ENCODE measurements around the gene SIL1. TPM values are rescaled to one million over a fixed set of nuclear protein-coding genes. Genes with fewer than 3 reads are reported as not detected.

SIL1 gene
- polyA plus RNA-seq, 1 experiment, result 90.5 TPM

DNA sequence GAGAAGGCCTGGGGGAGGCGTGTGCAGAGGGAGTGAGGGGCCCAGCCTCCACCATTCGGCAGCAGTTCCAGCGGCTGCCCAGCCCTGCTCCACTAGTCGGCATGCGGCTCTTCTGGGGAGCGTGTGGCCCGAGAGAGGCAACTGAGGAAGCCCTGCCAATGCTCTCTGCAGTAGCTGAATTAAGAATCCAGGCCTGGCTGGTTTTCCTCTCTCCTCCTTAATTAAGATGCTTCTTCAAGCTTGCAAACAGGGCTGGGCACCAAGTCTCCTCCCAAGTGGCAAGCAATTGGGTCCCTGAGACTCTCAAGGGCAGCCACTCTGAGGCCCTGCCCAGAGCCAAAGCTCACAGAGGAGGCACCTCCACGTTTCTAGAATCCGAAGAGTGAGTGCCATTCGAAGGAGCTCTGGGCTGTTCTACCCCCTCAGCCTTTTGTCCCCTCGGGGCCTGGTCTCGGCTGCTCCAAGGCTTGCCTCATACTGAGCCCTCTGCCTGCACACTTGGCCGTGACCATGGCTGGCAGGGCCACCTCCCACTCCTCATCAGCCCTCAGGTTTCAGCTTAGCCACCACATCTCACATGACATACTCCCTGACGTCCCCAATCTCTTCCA lies 247.6 kb downstream of the SIL1 start:
- CTCF ChIA-PET, result no interaction called here
- H3K27me3 ChIP-seq (ENCODE audit: control insufficient read depth, insufficient read depth, low read length), result no peaks in the 10 kb centered on the region
- TF ChIP-seq, protein P1, sequence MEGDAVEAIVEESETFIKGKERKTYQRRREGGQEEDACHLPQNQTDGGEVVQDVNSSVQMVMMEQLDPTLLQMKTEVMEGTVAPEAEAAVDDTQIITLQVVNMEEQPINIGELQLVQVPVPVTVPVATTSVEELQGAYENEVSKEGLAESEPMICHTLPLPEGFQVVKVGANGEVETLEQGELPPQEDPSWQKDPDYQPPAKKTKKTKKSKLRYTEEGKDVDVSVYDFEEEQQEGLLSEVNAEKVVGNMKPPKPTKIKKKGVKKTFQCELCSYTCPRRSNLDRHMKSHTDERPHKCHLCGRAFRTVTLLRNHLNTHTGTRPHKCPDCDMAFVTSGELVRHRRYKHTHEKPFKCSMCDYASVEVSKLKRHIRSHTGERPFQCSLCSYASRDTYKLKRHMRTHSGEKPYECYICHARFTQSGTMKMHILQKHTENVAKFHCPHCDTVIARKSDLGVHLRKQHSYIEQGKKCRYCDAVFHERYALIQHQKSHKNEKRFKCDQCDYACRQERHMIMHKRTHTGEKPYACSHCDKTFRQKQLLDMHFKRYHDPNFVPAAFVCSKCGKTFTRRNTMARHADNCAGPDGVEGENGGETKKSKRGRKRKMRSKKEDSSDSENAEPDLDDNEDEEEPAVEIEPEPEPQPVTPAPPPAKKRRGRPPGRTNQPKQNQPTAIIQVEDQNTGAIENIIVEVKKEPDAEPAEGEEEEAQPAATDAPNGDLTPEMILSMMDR (IDR thresholded peaks at IDR 0.05; ENCODE audit: insufficient read depth, low read depth, low read length), result no peak
- H3K36me3 ChIP-seq (ENCODE audit: control insufficient read depth, insufficient read depth, low read length), result peaks cover 4% of the 10 kb centered on the region
- POLR2A ChIA-PET, result no interaction called here
- DNase-seq (ENCODE audit: low read depth), result no peak
- H3K4me3 ChIP-seq (ENCODE audit: low read depth, low read length), result no peak overlapping the region

- TF ChIP-seq, protein P1 (IDR thresholded peaks at IDR 0.05; ENCODE audit: insufficient read depth, low read depth, low read length), result no peak
- peaks cover 4% of the 10 kb centered on the region for H3K36me3 ChIP-seq (ENCODE audit: control insufficient read depth, insufficient read depth, low read length)
- no peaks in the 10 kb centered on the region for H3K27me3 ChIP-seq (ENCODE audit: control insufficient read depth, insufficient read depth, low read length)
- CTCF ChIA-PET, result no interaction called here
- POLR2A ChIA-PET, result no interaction called here
- no peak overlapping the region for H3K4me3 ChIP-seq (ENCODE audit: low read depth, low read length)
- DNase-seq (ENCODE audit: low read depth), result no peak
These were observed 248.2 kb downstream of the SIL1 start for GRCh38 chr5:138949988-138950387.

- POLR2A ChIA-PET, result no interaction called here
- H3K27me3 ChIP-seq (ENCODE audit: control insufficient read depth, insufficient read depth, low read length), result no peaks in the 10 kb centered on the region
- TF ChIP-seq, protein P1 (IDR thresholded peaks at IDR 0.05; ENCODE audit: insufficient read depth, low read depth, low read length), result no peak
- DNase-seq (ENCODE audit: low read depth), result no peak
- peaks cover 4% of the 10 kb centered on the region for H3K36me3 ChIP-seq (ENCODE audit: control insufficient read depth, insufficient read depth, low read length)
- CTCF ChIA-PET, result no interaction called here
- no peak overlapping the region for H3K4me3 ChIP-seq (ENCODE audit: low read depth, low read length)
These were observed 249.0 kb downstream of the SIL1 start for GRCh38 chr5:138949223-138949574.

DNA sequence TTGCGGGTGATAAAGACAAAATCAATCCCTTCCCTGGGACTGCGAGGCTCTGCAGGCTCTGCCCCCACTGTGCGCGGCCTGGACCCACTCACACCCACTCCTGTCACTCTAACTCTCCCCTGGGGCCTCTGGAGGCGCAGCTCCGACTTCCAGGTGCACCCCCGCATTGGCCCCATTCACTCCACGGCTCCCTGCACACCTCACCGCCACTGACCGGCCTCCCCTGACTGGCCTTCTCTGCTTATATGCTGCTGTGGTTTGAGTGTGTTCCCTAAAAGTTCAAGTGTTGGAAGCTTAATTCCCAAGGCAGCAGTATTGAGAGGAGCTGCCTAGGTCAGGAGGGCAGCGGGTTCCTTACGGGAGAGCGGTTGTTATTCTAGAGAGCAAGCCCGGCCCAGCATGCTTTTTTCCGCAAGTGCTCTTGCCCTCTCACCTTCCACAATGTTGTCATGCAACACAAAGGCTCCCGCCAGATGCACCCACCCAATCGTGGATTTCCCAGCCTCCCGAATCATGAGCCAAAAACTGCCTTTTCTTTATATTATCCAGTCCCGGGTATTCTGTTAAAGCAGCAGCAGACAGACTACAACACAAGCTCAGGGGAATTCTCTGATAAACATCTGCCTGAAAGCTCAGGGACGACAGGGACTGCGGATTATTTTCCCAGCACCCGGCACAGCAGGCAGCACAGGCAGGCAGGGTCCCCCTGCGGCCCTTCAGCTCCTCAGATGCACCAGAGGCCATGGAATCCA lies 249.5 kb downstream of the SIL1 start:
- ChIA-PET CTCF (no interaction called here), POLR2A (no interaction called here)
- DNase-seq (ENCODE audit: low read depth), result no peak
- TF ChIP-seq, protein P1 (IDR thresholded peaks at IDR 0.05; ENCODE audit: insufficient read depth, low read depth, low read length), result no peak
- Histone ChIP-seq H3K36me3 (ENCODE audit: control insufficient read depth, insufficient read depth, low read length) (peaks cover 4% of the 10 kb centered on the region), H3K27me3 (ENCODE audit: control insufficient read depth, insufficient read depth, low read length) (no peaks in the 10 kb centered on the region), H3K4me3 (ENCODE audit: low read depth, low read length) (no peak overlapping the region)

DNA sequence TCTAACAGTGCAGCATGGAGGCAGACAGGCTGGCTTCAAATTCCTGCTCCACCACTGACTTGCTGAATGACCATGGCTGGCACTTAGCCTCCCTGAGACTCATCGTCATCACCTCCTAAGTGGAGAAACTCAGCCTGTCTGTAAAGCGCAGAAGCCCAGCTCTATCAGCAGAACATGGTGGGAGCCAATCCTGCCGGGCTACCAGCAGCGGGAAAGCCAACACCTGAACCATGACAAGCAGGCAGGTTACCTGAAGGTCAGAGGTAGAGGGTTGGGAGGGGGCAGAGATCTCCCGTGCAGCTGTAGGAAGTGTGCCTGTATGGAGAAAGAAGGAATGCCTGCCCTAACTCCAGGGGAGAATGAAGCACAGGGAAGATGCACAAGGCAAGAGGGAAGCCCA lies 250.4 kb downstream of the SIL1 start:
- Histone ChIP-seq H3K4me3 (ENCODE audit: low read depth, low read length) (no peak overlapping the region), H3K27me3 (ENCODE audit: control insufficient read depth, insufficient read depth, low read length) (no peaks in the 10 kb centered on the region), H3K36me3 (ENCODE audit: control insufficient read depth, insufficient read depth, low read length) (peaks cover 4% of the 10 kb centered on the region)
- ChIA-PET POLR2A (no interaction called here), CTCF (no interaction called here)
- TF ChIP-seq, protein P1 (IDR thresholded peaks at IDR 0.05; ENCODE audit: insufficient read depth, low read depth, low read length), result no peak
- no peak for DNase-seq (ENCODE audit: low read depth)

Data from BJ (cell line).